Mesodermal cell (in vitro differentiated cells): ENCODE measurements around the gene C3.

Experiments
- H3K27ac ChIP-seq: 2 replicates; pipeline ENCODE4 v1.7.0; 2013; ENCODE audit warnings: mild to moderate bottlenecking, low read depth, low read length, moderate library complexity; ENCODE audit not compliant: severe bottlenecking
- H3K36me3 ChIP-seq: 2 replicates; pipeline ENCODE4 v1.7.1; 2013; ENCODE audit warnings: mild to moderate bottlenecking, low read length, moderate library complexity; ENCODE audit not compliant: control insufficient read depth, insufficient read depth
- H3K4me1 ChIP-seq: one replicate; pipeline ENCODE4 v1.7.1; 2013; ENCODE audit warnings: mild to moderate bottlenecking, low read length; ENCODE audit not compliant: insufficient read depth, control insufficient read depth, poor library complexity, severe bottlenecking
- H3K4me3 ChIP-seq: 2 replicates; pipeline ENCODE4 v1.7.0; 2013; ENCODE audit warnings: low read length, control low read depth, mild to moderate bottlenecking; ENCODE audit not compliant: insufficient read depth, poor library complexity, severe bottlenecking; ENCODE audit errors: extremely low read depth
- H3K9me3 ChIP-seq: 2 replicates; pipeline ENCODE4 v1.7.1; 2013; ENCODE audit warnings: mild to moderate bottlenecking, low read length, moderate library complexity; ENCODE audit not compliant: control insufficient read depth
- WGBS, 2 experiments: methylation state at CpG; one replicate each; pipeline ENCODE4 v1.1.5; 2013; ENCODE audit warnings: missing lambda C conversion rate in 2 of 2; ENCODE audit not compliant: insufficient coverage in 2 of 2; 5-methylcytosine and 5-hydroxymethylcytosine counted together

Gene C3

DNA sequence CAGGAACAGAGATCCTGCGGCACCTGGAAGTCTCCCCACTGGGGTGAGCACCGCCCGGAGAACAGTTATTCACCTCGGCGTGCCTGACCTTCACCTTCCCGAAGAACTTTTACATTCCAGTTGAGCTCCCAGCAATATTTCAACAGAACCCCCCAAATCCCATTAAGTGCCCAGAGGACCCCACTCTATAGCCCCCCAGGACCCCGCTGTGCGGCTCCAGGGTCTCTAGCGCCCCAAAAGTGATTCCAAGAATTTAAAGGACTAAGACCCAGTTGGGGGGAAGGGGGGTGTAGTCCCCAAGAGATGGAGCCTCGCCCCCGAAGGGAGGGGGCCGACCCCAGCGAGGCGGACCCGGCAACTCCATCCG, 16.4 kb upstream of the C3 start:
- Histone ChIP-seq H3K4me3 (peak overlapping the region; percentile 69), H3K4me1 (peaks cover 19% of the 10 kb centered on the region), H3K9me3 (no peaks in the 10 kb centered on the region), H3K36me3 (peaks cover 20% of the 10 kb centered on the region), H3K27ac (peak overlapping the region; percentile 98)
- 0 to 3% methylated on average over 6 to 13 of the region's 16 CpGs for WGBS, 2 experiments

DNA sequence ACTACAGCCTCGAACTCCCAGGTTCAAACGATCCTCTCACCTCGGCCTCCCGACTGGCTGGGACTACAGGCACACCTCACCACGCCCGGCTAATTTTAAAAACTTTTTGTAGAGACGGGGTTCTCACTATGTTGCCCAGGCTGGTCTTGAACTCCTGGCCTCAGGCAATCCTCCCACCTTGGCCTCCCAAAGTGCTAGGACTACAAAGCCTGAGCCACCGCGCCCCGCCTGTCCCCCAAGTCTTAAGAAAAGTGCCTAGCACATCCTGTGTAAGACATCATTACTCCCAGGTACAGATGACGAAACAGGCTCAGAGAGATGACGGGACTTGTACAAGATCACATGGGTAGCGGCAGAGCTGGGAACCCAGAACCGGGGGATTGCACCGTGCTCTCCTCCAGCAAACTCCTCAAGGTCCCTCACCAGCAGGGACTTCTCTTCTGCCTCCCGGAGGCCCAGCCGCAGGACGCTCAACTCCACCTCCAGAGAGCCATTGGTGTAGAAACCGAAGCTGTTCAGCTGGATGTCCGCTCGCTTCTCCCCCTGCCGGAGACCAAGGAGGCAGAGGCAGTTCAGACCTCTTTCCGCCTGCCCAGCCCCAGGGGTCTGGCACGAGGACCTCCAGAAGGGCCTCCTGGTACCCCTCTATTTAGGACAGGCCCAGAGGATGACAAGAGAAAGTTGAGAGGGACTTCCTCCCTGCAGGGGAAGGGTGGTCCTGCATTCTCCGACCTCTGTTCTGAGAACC, 15.9 kb upstream of the C3 start:
- Histone ChIP-seq H3K27ac (peak overlapping the region; percentile 98), H3K9me3 (no peaks in the 10 kb centered on the region), H3K4me3 (peak overlapping the region; percentile 69), H3K36me3 (peaks cover 22% of the 10 kb centered on the region), H3K4me1 (peaks cover 18% of the 10 kb centered on the region)
- WGBS, 2 experiments, result 41 to 44% methylated on average over 24 to 25 of the region's 25 CpGs

DNA sequence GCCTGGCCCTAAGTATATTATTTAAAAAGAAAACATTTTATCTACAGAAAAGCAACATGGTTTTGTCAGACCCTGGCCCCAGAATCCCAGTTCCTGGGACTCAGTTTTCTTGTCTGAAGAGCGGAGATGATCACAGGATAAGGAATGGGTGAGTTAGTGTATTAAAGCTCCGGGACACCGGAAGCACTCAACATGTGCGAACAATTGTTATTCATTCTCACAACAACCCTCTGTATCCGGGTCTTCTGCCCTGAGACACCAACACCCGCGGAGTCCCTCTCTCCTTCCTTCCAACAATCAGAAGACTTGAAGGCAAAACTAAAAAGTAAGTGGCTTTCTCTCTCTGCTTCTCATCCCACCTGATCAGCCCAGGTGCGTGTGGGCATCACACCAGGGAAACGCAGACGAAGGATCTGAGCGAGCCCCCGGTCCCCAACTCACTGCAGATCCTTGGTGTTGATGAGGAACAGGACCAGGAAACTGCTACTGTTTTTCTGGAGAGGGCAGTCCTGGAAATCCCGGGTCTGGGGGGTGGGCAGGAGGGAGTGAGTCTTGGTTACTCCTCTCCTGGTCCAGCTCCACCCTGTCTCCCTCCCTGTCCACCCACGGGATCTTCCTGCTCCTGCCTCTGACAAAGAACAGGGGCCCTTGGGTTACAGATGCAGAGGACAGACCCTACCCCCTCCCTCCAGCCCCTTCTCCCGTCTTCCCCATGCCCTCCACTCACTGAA, 14.9 kb upstream of the C3 start:
- H3K36me3 ChIP-seq, result peaks cover 22% of the 10 kb centered on the region
- no peaks in the 10 kb centered on the region for H3K9me3 ChIP-seq
- H3K4me1 ChIP-seq, result peaks cover 18% of the 10 kb centered on the region
- H3K27ac ChIP-seq, result peak overlapping the region; percentile 98
- 42 to 45% methylated on average over 8 to 9 of the region's 15 CpGs for WGBS, 2 experiments
- H3K4me3 ChIP-seq, result peak overlapping the region; percentile 69

DNA sequence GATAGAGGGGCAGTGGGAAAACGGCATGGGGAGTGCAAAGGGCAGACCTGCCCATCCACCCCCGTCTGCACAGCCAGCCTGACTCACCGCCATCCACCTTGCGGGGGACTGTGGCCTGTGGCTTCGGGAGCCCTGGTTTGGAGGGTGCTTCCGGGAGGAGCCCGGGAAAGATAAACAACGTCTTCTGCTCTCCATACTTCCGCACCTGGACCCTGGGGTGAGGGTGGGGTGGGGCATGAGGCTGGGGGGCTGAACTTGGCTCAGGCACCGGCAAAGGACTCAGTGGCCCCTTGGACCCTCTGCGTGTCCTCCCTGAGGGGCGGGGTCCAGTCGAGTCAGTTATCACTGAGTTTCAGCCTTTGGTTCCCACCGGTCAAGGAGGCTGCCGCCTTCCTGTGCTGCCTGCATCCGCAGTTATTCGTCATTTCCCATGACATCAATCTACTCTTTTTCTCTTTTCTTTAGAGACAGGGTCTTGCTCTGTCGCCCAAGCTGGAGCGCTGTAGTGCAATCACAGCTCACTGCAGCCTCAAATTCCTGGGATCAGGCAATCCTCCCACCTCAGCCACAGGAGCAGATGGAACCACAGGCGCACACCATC, 13.7 kb upstream of the C3 start:
- Histone ChIP-seq H3K4me1 (peaks cover 18% of the 10 kb centered on the region), H3K4me3 (no peak overlapping the region), H3K36me3 (peaks cover 22% of the 10 kb centered on the region), H3K9me3 (no peaks in the 10 kb centered on the region), H3K27ac (no peak overlapping the region)
- WGBS, 2 experiments, result 88 to 95% methylated on average over 11 to 18 of the region's 20 CpGs

DNA sequence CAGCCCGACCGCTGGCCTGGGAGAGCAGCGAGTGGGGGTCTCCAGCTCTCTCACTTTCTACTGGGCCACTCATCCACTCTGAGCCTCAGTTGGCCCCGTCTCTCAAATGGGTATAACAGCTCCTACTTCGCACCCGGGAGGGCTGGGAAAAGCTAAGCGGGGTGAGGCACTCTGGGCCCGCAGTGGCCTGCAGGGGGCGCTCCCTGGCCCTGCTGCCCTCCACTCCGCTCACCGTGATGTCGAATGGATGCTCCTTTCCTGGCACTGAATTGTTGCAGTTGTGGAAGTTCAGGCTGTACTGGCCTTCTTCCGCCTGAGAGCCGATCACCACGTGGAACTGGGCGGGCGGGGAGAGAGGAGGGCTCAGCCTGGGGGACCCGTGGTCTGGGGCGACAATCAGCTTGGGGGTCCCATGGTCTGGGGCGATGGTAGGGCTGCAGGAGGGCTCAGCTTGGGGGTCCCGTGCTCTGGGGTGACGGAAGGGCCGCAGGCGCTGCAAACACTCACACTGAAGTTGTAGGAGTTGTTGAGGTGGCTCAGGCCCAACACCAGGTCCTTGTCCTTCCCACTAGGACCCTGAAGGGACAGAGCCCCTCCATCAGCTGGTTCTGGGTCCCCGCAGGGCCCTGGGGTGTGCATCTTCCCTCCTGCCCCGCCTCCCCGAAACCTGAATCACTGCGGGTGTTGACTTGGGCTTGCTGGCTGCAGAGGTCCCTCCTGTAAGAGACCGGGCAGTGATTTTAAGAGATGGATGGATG, 13.1 kb upstream of the C3 start:
- Histone ChIP-seq H3K4me3 (no peak overlapping the region), H3K27ac (no peak overlapping the region), H3K9me3 (no peaks in the 10 kb centered on the region), H3K36me3 (peaks cover 22% of the 10 kb centered on the region), H3K4me1 (peaks cover 13% of the 10 kb centered on the region)
- WGBS, 2 experiments, result 91 to 96% methylated on average over 19 to 22 of the region's 29 CpGs

DNA sequence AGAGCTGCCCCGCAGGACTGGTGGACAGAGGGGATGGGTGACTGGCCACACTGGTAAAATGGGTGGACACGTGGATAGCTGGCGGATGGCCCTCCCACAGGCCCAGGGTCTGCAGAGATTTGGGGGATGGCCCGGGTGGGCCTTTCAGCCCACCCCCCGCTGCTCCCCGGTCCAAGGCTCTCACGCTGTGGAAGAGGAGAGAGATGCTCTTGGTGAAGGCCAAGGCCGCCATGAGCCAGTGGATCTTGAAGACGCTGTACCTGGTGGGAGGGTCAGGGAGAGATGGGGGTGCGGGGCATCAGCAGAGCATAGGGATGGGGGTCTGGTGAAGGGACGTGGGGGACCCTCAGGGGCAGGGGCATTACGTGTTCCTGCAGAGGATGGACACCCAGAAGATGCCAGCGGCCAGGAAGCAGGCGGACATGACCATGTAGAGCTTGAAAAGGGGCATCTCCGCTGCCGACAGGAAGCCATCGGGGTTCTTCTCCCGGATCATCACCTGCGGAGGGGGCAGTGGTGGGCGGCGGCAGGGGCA, 12.4 kb upstream of the C3 start:
- WGBS, 2 experiments, result 96 to 97% methylated on average over 16 to 20 of the region's 21 CpGs
- Histone ChIP-seq H3K4me1 (peaks cover 10% of the 10 kb centered on the region), H3K4me3 (no peak overlapping the region), H3K36me3 (peaks cover 22% of the 10 kb centered on the region), H3K9me3 (no peaks in the 10 kb centered on the region), H3K27ac (no peak overlapping the region)

DNA sequence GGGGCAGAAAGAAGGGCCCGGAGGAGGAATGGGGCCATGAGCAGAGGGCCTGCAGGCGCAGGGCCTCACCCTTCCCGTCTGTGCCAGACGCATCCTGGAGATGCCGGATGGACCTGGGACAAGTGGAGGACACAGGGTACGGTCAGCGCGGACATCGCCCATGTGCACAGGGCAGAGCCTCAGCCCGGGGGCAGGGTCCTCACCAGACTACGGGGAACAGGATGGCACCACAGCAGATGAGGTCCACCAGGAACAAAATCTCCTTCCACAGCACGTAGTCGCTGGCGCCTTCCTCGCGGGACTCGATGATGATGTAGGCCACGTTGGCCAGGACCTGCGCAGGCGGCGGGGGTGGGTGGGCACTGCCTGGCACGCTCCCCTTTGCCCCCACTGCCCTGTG, 11.4 kb upstream of the C3 start:
- no peak overlapping the region for H3K4me3 ChIP-seq
- H3K4me1 ChIP-seq, result peaks cover 9% of the 10 kb centered on the region
- no peak overlapping the region for H3K27ac ChIP-seq
- no peaks in the 10 kb centered on the region for H3K9me3 ChIP-seq
- peaks cover 22% of the 10 kb centered on the region for H3K36me3 ChIP-seq
- 92 to 94% methylated on average over 19 to 22 of the region's 22 CpGs for whole genome bisulfite sequencing, 2 experiments

DNA sequence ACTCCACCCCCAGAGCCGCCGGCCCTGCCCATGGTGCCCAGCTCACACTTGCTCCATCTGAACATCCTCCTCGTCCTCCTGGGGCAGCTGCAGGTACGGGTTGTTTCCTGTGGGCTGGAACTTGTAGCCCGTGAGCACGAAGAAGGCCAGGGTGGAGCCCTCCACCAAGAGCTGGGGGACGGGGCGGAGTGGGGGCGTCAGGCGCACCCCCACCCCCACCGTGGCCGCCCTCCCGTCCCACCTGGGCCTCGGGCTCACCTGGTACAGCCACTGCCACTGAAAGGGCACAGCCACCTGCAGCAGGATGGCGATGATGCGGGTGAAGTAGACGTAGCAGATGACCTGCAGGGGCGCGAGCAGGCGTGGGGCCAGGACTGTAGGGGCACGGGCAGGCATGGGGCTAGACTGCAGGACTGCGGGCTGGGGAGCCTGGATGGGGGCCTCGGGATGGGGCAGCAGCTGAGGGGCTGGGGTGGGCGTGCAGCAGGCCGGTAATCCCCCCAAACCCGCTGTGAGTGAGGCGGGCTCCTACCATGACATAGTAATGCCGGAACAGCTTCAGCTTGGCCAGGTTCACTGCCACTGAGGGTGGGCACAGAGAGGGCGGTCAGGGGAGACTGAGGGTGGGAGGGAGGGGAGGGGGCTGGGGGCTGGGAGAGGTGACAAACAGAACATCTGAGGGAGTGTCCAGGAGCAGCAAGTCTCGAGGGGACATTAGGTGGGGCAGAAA, 10.7 kb upstream of the C3 start:
- peaks cover 9% of the 10 kb centered on the region for H3K4me1 ChIP-seq
- H3K9me3 ChIP-seq, result no peaks in the 10 kb centered on the region
- no peak overlapping the region for H3K4me3 ChIP-seq
- 91 to 93% methylated on average over 18 to 28 of the region's 30 CpGs for WGBS, 2 experiments
- peaks cover 22% of the 10 kb centered on the region for H3K36me3 ChIP-seq
- H3K27ac ChIP-seq, result no peak overlapping the region

DNA sequence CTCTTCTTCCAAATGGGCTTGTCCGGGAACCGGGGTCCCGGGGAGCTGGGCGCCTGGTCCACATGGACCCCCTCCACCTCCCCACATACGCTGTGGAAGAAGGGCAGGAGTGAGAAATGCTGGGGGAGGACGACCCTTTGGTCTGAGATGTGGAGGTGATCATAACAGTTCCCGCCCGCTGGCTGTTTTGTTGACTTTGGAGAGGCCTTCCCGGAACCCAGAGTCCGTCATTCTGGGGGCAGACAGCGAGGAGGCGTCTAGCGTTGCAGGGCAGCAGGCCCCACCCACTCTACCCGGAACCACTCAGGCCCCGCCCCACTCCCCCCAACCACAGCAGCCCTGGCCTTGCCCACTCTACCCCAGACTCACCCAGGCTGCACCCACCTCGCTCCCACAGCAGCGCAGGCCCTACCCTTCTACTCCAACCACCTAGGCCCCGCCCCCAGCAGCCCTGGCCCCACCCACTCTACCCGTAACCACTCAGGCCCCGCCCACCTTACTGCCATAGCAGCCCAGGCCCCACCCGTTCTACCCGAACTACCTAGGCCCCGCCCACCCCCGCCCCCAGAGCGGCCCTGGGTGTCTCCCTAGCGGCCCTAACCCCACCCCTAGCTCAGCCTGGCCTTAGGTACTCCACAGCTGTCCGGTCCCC, 9.8 kb upstream of the C3 start:
- H3K9me3 ChIP-seq, result no peaks in the 10 kb centered on the region
- H3K4me1 ChIP-seq, result peaks cover 3% of the 10 kb centered on the region
- H3K4me3 ChIP-seq, result no peak overlapping the region
- WGBS, 2 experiments, result 92 to 100% methylated on average over 1 to 7 of the region's 27 CpGs
- H3K36me3 ChIP-seq, result peaks cover 22% of the 10 kb centered on the region
- no peak overlapping the region for H3K27ac ChIP-seq
